ENCODE measurements around the gene GMDS. TPM values are rescaled to one million over a fixed set of nuclear protein-coding genes. Genes with fewer than 3 reads are reported as not detected.
"Not testable (repeated sequence)": the region's sequence is repeated elsewhere in the genome, so short reads cannot be mapped to it uniquely, and the experiment has no call there.

GMDS gene
- total RNA-seq, 1 donor from 2014 or later, result 31.4 TPM

GRCh38 chr6:1688396-1688795 is 557.0 kb downstream of the GMDS start:
- intact Hi-C loops (cut with DNase I), result no loop called here
- ATAC-seq (no peak), DNase-seq (ENCODE audit: low spot score) (no peak)

DNA sequence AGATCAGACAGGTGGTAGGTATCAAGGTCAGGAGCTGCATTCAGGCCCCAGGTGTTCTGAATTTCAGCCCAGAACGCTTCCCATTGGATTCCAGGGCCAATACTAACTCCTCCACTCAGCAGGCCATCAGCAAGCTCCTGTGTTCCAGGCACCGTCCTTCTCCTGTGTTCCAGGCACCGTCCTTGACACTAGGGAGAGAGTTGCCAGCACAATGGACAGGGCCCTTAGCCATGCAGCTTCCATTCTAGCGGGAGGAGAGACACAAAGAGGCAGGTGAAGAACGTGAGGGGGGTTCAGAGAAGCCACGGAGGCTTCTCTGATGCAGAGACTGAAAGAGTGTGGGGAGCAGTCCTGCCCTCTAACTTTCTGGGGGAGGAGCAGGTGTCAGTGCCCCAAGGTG is 558.0 kb downstream of the GMDS start:
- no peak for DNase-seq (ENCODE audit: low spot score)
- intact Hi-C loops (cut with DNase I), result no loop called here
- no peak for ATAC-seq

DNA sequence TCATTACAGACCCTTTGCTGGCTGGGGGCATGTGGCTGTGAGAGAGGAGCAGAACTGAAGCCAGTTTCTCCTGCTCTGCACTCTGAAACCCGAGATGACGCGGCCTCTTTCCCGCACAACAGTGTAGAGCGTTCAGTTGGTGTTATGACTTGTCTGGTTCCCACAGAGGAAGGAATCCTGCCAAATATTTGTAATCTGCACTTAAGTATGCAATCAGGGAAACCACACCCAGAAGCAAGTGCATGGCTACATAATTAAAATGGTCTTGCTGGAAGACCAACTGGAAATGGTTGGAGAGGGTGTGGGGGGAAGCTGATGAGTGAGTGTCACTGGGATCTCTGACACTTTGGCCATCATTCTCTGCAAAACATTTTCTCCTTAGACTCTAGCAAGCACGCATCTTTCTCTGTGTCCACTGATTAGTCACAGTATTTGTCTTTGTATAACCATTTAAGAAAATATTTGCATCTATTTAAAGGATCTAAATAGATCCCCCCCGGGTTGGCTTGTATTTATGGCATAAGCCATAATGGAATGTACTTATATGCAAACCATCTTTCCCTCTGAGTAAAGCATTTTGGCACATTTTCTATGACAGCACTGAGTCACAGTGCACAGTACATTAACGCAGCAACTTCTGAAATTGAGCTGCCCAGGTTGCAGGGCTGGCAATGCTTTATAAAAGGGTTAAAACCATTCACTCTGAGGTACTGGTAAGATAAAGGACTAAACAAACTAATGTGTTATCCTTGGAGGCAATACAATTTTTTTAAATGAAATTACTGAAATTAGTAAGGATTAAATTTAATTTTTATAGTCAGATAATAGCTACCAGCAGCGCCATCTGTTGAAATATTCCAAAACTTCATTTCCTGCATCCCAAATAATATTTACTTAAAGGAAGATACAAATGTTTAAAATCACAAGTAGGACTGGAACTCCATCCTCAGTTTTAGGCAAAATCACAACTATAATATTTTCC is 559.0 kb downstream of the GMDS start:
- intact Hi-C loops (cut with DNase I), result no loop called here
- ATAC-seq (peak; percentile 65), DNase-seq (ENCODE audit: low spot score) (no peak)

GRCh38 chr6:1679688-1680068 is 565.7 kb downstream of the GMDS start:
- intact Hi-C loops (cut with DNase I), result no loop called here
- ATAC-seq, result no peak
- DNase-seq (ENCODE audit: low spot score), result no peak

GRCh38 chr6:1679031-1679687 is 566.2 kb downstream of the GMDS start:
- ATAC-seq, result peak; percentile 38
- DNase-seq (ENCODE audit: low spot score), result no peak
- intact Hi-C loops (cut with DNase I), result no loop called here

GRCh38 chr6:1678201-1678600 is 567.2 kb downstream of the GMDS start:
- DNase-seq (ENCODE audit: low spot score) (no peak), ATAC-seq (no peak)
- intact Hi-C loops (cut with DNase I), result no loop called here

- DNase-seq (ENCODE audit: low spot score) (no peak), ATAC-seq (peak; percentile 71)
- intact Hi-C loops (cut with DNase I), result no loop called here
These were observed 573.0 kb downstream of the GMDS start for GRCh38 chr6:1672379-1672778.

DNA sequence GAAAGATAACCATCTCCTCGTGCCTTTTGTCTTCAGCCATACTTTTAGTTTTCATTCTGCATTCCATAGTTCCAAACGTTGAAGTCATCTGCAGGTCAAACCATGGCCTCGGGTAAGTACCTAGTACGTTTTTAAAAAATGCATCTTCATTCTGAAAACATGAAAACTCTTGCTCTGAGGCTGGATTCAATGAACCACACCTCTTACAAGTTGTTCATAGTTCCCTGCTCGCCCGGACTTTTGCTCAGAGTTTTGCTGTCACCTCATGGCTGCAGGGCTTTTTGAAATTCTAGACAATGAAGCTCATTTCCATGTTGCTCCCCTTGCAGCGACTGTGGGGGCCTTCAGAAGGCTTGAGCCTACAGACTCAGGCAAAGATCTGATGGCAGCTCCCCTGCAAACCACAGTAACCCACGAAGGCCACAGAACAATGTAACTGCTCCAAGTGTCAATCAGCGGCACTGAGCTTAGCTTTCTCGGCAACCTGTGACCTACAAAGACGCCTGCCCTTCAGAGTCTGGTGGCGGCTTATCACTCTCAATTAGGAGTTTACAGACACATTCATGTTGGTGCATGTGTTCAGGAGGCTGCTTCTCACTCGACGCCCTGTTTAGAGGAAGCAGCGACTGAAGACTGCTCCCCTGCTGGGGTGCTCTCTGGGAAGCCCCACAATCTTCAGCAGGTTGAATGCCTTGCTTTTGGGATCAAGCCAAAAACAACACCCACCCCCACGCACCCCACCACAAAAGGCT is 574.5 kb downstream of the GMDS start:
- DNase-seq (ENCODE audit: low spot score) (no peak), ATAC-seq (no peak)
- intact Hi-C loops (cut with DNase I), result no loop called here

DNA sequence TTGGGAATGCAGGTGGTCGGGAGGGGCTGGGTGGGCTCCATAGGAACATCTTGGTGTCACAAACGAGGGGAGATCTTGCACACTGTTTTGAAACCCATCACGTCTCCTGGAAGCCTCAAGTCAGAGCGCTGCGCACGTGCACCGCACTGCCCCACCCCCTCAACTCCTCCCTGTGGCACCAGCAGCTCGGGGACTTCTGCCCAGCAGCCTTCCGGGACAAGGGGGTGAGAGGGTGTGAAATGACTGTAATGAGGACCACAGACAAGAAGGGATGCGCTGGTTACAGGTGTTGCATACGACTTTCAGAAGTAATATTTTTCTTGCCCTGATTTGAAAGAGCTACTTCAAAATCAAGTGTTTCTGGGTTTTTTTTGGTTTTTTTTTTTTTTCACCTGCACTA is 575.4 kb downstream of the GMDS start:
- DNase-seq (ENCODE audit: low spot score), result no peak
- intact Hi-C loops (cut with DNase I), result no loop called here
- ATAC-seq, result no peak

- ATAC-seq; intact Hi-C loops (cut with DNase I); DNase-seq (ENCODE audit: low spot score): not testable (repeated sequence)
These were observed 576.9 kb downstream of the GMDS start for GRCh38 chr6:1668456-1668855.

DNA sequence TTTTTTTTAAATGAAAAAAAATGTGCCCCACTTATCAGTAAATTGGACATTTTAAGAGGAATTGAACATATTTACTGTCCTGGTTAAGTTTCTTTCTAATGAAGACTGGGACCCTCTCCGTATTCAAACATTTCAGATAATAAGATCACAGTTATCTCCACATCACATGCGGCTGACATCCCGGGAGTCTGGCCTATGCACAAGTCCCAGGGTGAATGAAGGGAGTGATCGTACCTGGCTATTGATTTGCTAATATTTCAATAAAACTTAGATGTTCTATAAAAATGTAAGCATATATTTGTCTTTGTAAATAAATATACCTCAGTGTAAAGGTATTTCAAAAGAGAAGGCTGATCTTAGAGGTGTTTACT is 577.6 kb downstream of the GMDS start:
- ATAC-seq (no peak), DNase-seq (ENCODE audit: low spot score) (no peak)
- intact Hi-C loops (cut with DNase I), result no loop called here

DNA sequence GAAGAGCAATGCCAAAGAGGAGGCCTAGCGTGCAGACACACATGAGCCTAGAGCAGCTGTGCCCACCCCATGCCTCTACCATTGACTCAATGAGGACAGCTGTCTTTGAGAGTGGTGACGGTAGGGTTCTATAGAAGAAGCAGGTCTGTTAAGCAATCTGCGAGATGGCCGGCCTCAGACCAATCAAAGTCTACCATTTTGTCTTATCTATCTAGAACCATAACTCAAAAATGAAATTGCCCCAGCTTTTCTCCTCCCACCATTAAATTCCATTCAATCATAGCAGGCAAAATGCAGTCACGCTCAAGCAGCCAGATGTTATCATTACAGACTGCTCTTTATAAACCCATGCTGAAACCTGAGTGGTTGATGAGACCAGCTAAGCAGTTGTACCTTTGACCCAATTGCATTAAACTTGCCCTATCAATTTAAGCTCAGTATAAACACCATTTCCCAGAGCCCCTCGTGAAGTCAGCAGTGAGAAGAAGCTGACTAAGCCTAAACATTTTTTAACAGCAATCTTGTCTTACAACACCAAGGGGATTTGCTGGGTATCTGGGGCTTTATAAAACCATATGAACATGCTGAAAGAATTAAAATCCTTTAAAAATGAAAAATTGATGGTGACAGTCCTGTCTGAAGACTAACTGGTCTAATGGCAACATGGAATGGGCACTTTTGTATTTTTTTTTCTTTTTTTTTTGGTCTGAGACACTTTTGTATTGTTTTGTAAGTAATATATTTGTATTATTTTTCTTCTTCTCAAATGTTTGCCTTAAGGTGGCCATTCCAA is 578.2 kb downstream of the GMDS start:
- no peak for DNase-seq (ENCODE audit: low spot score)
- no peak for ATAC-seq
- intact Hi-C loops (cut with DNase I), result no loop called here

- no peak for ATAC-seq
- no peak for DNase-seq (ENCODE audit: low spot score)
- intact Hi-C loops (cut with DNase I), result no loop called here
These were observed 580.2 kb downstream of the GMDS start for GRCh38 chr6:1665214-1665613.

- DNase-seq (ENCODE audit: low spot score) (no peak), ATAC-seq (no peak)
- intact Hi-C loops (cut with DNase I), result no loop called here
These were observed 581.1 kb downstream of the GMDS start for GRCh38 chr6:1664329-1664728.

DNA sequence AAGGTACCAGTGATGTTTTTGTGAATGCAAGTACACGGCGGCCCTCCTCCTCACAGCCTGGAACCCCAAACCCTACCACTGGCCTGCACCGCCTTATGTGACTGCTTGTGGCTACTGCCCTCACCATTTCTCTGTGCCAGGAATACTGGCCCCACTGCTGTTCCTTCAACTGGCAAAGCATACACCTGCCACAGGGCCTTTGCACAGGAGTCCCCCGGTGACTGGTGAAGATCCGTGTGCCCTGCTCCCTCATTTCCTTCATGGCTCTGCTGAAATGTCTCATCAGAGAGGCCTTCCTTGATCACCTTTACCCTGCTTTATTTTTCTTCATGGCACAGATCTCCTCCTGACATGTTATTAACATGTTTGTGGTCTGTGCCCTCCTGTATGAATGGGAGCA is 581.9 kb downstream of the GMDS start:
- ATAC-seq (no peak), DNase-seq (ENCODE audit: low spot score) (no peak)
- intact Hi-C loops (cut with DNase I), result no loop called here

- ATAC-seq (no peak), DNase-seq (ENCODE audit: low spot score) (no peak)
- intact Hi-C loops (cut with DNase I), result no loop called here
These were observed 582.9 kb downstream of the GMDS start for GRCh38 chr6:1662534-1662933.

DNA sequence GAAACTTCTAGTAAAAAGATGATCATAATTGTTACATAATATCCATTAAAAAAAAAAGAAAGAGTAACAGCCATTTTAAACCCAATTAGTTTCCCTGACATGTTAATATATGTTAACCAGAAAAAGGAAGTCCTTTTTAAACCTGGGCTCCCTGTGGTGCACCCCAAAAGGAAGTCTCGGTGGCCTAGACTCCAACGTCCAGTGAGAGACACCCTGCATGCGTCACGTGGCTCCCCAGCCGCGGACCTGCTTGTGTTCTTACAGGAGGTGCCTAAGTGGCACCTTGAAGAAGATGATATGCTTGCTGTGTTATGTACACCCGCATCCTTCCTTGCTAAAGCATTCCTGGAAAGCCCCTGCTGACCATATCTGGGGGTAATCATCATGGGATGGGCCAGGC is 585.6 kb downstream of the GMDS start:
- DNase-seq (ENCODE audit: low spot score) (no peak), ATAC-seq (no peak)
- intact Hi-C loops (cut with DNase I), result no loop called here

GRCh38 chr6:1658212-1659005 is 587.0 kb downstream of the GMDS start:
- DNase-seq (ENCODE audit: low spot score) (no peak), ATAC-seq (no peak)
- intact Hi-C loops (cut with DNase I), result no loop called here
